ENCODE data around the gene CAMK1. TPM values are rescaled to one million over a fixed set of nuclear protein-coding genes. Genes with fewer than 3 reads are reported as not detected.

The CAMK1 gene
- total RNA-seq, 1 donor from 2014 or later: 82.9 TPM

GRCh38 chr3:9762871-9763270 lies 6.9 kb downstream of the CAMK1 start:
- DNase-seq (ENCODE audit: low spot score in 2 of 2): no peak
- intact Hi-C loops (cut with DNase I): no loop called here
- no peak overlapping the region for H3K27ac ChIP-seq
- peaks cover 0 to 3% of the 10 kb centered on the region in 2 donors for H3K4me1 ChIP-seq
- TF ChIP-seq CTCF (IDR thresholded peaks at IDR 0.05): no peak
- H3K36me3 ChIP-seq: peaks cover 21 to 50% of the 10 kb centered on the region in 2 donors
- H3K4me3 ChIP-seq: no peak overlapping the region
- no peaks in the 10 kb centered on the region for H3K27me3 ChIP-seq
- H3K9me3 ChIP-seq: no peaks in the 10 kb centered on the region

- no peak for TF ChIP-seq CTCF (IDR thresholded peaks at IDR 0.05)
- Histone ChIP-seq H3K27me3 (no peaks in the 10 kb centered on the region), H3K36me3 (peaks cover 29 to 60% of the 10 kb centered on the region in 2 donors), H3K27ac (no peak overlapping the region), H3K4me1 (no peaks in the 10 kb centered on the region), H3K4me3 (no peak overlapping the region), H3K9me3 (no peaks in the 10 kb centered on the region)
- intact Hi-C loops (cut with DNase I): no loop called here
- DNase-seq (ENCODE audit: low spot score in 2 of 2): no peak
Measured at GRCh38 chr3:9761919-9762318, 7.8 kb downstream of the CAMK1 start.

- Histone ChIP-seq H3K9me3 (no peaks in the 10 kb centered on the region), H3K36me3 (peaks cover 27 to 66% of the 10 kb centered on the region in 2 donors), H3K4me3 (no peak overlapping the region), H3K27me3 (no peaks in the 10 kb centered on the region), H3K27ac (no peak overlapping the region), H3K4me1 (no peaks in the 10 kb centered on the region)
- TF ChIP-seq CTCF (IDR thresholded peaks at IDR 0.05): no peak
- no peak for DNase-seq (ENCODE audit: low spot score in 2 of 2)
- intact Hi-C loops (cut with DNase I): no loop called here
Measured at GRCh38 chr3:9760779-9761505, 8.8 kb downstream of the CAMK1 start.

GRCh38 chr3:9757427-9757826 lies 12.3 kb downstream of the CAMK1 start:
- intact Hi-C loops (cut with DNase I): no loop called here
- no peak for TF ChIP-seq CTCF (IDR thresholded peaks at IDR 0.05)
- no peak overlapping the region for H3K4me3 ChIP-seq

GRCh38 chr3:9754678-9755077 lies 15.1 kb downstream of the CAMK1 start:
- intact Hi-C loops (cut with DNase I): no loop called here
- Histone ChIP-seq H3K27ac (peak overlapping the region in 1 of 2 donors; percentile 49), H3K9me3 (no peaks in the 10 kb centered on the region), H3K4me1 (peaks cover 4 to 9% of the 10 kb centered on the region in 2 donors), H3K36me3 (peaks cover 13 to 65% of the 10 kb centered on the region in 2 donors), H3K27me3 (no peaks in the 10 kb centered on the region), H3K4me3 (no peak overlapping the region)
- no peak for TF ChIP-seq CTCF (IDR thresholded peaks at IDR 0.05)
- no peak for DNase-seq (ENCODE audit: low spot score in 2 of 2)

More at GRCh38 chr3:9757427-9757826, 12.3 kb downstream of the CAMK1 start:
- Histone ChIP-seq H3K27ac (no peak overlapping the region), H3K9me3 (no peaks in the 10 kb centered on the region), H3K36me3 (peaks cover 21 to 78% of the 10 kb centered on the region in 2 donors), H3K27me3 (no peaks in the 10 kb centered on the region), H3K4me1 (no peaks in the 10 kb centered on the region)
- DNase-seq (ENCODE audit: low spot score in 2 of 2): no peak
